Type B pancreatic cell (in vitro differentiated cells): ENCODE measurements around the gene ZNF423. TPM values are rescaled to one million over a fixed set of nuclear protein-coding genes. Genes with fewer than 3 reads are reported as not detected.
A peak's percentile ranks its signal among the peaks of the same experiment; 100 is the strongest.

Source experiments
- DNase-seq: peaks from one replicate; pipeline ENCODE4 v3.0.0; 2021; ENCODE audit warnings: mixed read lengths; ENCODE audit not compliant: unreplicated experiment; ENCODE audit errors: extremely low spot score
- H3K27ac Mint-ChIP-seq: 2 replicates; pipeline ENCODE4 v1.8.0; 2021; ENCODE audit warnings: mild to moderate bottlenecking, mixed read lengths
- H3K27me3 Mint-ChIP-seq: 2 replicates; pipeline ENCODE4 v1.8.0; 2021; ENCODE audit warnings: mixed read lengths
- H3K36me3 Mint-ChIP-seq: 2 replicates; pipeline ENCODE4 v1.8.0; 2021; ENCODE audit warnings: mixed read lengths
- H3K4me1 Mint-ChIP-seq: one replicate; pipeline ENCODE4 v1.8.0; 2021; ENCODE audit warnings: mixed read lengths; ENCODE audit not compliant: unreplicated experiment
- H3K4me3 Mint-ChIP-seq: 2 replicates; pipeline ENCODE4 v1.8.0; 2021; ENCODE audit warnings: mild to moderate bottlenecking, mixed read lengths
- H3K9me3 Mint-ChIP-seq: 2 replicates; pipeline ENCODE4 v1.8.0; 2021; ENCODE audit warnings: mixed read lengths
- total RNA-seq: library from RNA; stranded (reverse); gene quantifications from 2 replicates; pipeline ENCODE4 v1.2.1, GENCODE V29; 2021; ENCODE audit warnings: low replicate concordance
- TF ChIP-seq, protein P1 (sequence below): fragments of 200-600 bp; sonication (generic); conservative IDR thresholded peaks from 2 replicates; pipeline ENCODE4 v1.5.0; 2021; ENCODE audit warnings: antibody characterized with exemption, mild to moderate bottlenecking

The ZNF423 gene
- total RNA-seq, 1 donor from 2014 or later = 72.6 TPM

DNA sequence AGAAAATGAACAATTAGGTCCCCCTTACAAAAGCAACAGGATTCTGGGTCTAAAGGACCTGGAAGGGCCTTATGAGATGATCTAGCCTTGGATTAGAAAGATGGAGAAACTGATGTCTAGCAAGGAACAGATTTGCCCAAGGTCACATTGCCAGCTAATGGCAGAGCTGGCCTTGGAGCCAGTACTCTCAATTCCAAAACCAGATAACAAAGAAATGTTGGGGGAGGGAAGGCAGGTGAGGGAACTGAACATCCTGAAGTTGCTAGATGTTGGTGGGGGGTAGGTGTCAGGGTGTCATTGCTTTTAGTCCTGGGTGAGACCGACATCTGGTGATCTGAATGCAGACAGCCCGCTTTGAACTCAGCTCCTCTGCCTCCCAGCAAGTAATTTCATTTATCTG, 11.3 kb upstream of the ZNF423 start:
- peaks cover 7% of the 10 kb centered on the region for H3K4me1 Mint-ChIP-seq
- no peak overlapping the region for H3K4me3 Mint-ChIP-seq
- H3K36me3 Mint-ChIP-seq = no peaks in the 10 kb centered on the region
- H3K27ac Mint-ChIP-seq = no peak overlapping the region
- no peaks in the 10 kb centered on the region for H3K27me3 Mint-ChIP-seq
- DNase-seq = no peak
- TF ChIP-seq, protein P1, sequence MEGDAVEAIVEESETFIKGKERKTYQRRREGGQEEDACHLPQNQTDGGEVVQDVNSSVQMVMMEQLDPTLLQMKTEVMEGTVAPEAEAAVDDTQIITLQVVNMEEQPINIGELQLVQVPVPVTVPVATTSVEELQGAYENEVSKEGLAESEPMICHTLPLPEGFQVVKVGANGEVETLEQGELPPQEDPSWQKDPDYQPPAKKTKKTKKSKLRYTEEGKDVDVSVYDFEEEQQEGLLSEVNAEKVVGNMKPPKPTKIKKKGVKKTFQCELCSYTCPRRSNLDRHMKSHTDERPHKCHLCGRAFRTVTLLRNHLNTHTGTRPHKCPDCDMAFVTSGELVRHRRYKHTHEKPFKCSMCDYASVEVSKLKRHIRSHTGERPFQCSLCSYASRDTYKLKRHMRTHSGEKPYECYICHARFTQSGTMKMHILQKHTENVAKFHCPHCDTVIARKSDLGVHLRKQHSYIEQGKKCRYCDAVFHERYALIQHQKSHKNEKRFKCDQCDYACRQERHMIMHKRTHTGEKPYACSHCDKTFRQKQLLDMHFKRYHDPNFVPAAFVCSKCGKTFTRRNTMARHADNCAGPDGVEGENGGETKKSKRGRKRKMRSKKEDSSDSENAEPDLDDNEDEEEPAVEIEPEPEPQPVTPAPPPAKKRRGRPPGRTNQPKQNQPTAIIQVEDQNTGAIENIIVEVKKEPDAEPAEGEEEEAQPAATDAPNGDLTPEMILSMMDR = no peak
- no peaks in the 10 kb centered on the region for H3K9me3 Mint-ChIP-seq

DNA sequence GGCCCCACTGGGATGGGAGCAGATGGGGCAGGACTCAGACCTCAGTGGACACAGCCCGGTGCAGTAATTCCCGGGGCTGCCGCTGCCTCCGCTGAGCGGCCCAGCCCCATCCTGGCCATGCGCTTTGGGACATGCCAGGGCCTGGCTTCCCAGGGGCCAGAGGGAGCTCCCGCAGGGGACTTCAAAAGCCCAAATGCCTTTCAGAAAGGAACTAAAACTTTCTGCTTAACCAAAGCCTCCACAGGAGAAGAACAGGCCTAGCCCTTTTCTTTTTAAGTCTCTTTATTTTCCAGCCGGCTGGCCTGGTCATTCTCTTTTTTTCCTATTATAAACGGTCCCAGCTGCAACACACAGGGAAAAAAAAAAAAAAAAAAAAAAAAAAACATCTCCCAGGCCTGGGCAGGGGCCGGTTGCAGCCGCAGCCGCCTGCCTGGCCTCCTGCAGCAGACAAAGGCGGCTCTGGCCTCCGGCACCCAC, 10.7 kb upstream of the ZNF423 start:
- TF ChIP-seq, protein P1 = peak; percentile 32
- Mint-ChIP-seq H3K27me3 (no peaks in the 10 kb centered on the region), H3K9me3 (no peaks in the 10 kb centered on the region), H3K4me3 (no peak overlapping the region), H3K4me1 (peaks cover 7% of the 10 kb centered on the region), H3K27ac (no peak overlapping the region), H3K36me3 (no peaks in the 10 kb centered on the region)
- no peak for DNase-seq

DNA sequence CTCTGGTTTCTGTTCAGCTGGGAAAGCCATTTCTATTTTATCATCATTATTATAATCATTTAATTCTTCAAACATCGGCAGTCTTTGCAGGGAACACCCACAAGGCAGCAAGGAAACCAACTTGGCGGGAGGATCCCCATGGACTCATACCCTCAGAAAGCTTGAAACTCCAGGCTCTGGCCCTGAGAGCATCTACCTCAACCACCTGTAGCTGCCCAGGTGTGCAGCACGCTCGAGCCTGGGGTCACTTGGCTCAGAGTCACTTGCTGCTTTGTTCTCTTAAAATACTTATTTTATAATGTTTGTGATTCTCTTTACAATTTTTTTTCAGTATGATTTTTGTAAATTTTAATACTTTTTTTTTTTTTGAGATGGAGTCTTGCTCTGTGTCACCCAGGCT, 6.8 kb upstream of the ZNF423 start:
- no peak overlapping the region for H3K27ac Mint-ChIP-seq
- H3K4me1 Mint-ChIP-seq = peaks cover 17% of the 10 kb centered on the region
- TF ChIP-seq, protein P1 = no peak
- no peak overlapping the region for H3K4me3 Mint-ChIP-seq
- H3K36me3 Mint-ChIP-seq = no peaks in the 10 kb centered on the region
- no peak for DNase-seq
- H3K9me3 Mint-ChIP-seq = no peaks in the 10 kb centered on the region
- peaks cover 12% of the 10 kb centered on the region for H3K27me3 Mint-ChIP-seq

DNA sequence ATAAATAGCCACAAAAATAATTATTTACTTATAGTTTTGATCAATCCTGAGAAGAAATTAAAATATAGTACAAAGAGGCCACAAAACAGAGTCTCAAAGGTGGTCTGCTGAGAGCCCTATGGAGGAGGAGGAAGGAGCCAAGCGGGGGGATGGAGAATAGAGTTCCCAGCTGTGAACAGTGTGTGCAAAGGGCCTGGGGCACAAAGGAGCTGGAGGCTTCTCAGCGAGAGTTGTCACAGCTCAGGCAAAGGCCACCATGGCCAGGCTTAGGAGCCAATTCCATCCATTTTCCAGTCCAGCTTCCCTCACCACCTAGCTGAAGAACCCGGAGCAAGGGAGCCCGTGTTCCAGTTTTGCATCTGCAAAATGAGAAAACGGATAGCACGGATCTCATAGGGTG, 5.4 kb upstream of the ZNF423 start:
- Mint-ChIP-seq H3K9me3 (no peaks in the 10 kb centered on the region), H3K27me3 (peaks cover 15% of the 10 kb centered on the region), H3K36me3 (no peaks in the 10 kb centered on the region), H3K4me1 (peaks cover 10% of the 10 kb centered on the region), H3K27ac (no peak overlapping the region), H3K4me3 (no peak overlapping the region)
- TF ChIP-seq, protein P1 = no peak
- DNase-seq = no peak

DNA sequence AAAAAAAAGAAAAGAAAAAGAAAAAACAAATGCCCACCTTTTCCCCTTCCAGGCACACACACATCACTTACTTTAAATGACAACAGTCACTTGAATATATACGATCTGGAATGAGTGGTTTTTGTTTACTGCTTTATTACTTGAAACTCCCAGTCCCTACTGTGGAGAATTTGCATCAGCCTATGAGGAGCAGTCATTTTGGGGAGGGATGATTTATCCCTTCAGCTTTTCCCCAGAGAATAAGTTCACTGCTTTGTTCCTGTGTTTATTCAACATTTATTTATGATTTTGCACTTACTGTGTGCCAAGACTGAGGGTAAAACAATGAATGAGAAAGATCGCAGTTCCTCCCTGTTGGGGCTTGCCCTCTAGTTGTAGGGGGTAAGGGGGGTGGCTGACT, 4.7 kb upstream of the ZNF423 start:
- Mint-ChIP-seq H3K4me3 (no peak overlapping the region), H3K9me3 (no peaks in the 10 kb centered on the region), H3K27ac (no peak overlapping the region), H3K4me1 (peaks cover 10% of the 10 kb centered on the region), H3K36me3 (no peaks in the 10 kb centered on the region), H3K27me3 (peaks cover 15% of the 10 kb centered on the region)
- TF ChIP-seq, protein P1 = no peak
- DNase-seq = no peak
